Pancreas (tissue), 10 donors: ENCODE measurements around the gene ZCCHC14. TPM values are rescaled to one million over a fixed set of nuclear protein-coding genes. Genes with fewer than 3 reads are reported as not detected.

Source experiments
- ATAC-seq, 4 donors: fragments of 200-7000 bp; cut with Tn5 transposase; one replicate each; pipeline versions ENCODE4 v1.8.0 to v1.9.1; 2020; ENCODE audit warnings: mild to moderate bottlenecking in 4 of 4, moderate library complexity in 4 of 4
- DNase-seq, 6 donors: peaks; one replicate each; pipeline ENCODE4 v3.0.0-alpha.2; 2020
- FAIRE-seq: peaks from 2 replicates; lab custom pipeline; 2012; peaks lifted over from hg19 to GRCh38; lab: Jason Lieb, UNC
- H3K27ac ChIP-seq, 4 donors: fragments of 200-600 bp; sonication (generic); 1 replicate in 3 of 4; 2 replicates in 1 of 4; pipeline versions ENCODE4 v1.5.0 to v1.8.0; 2020
- H3K27me3 ChIP-seq, 4 donors: fragments of 200-600 bp; one replicate each; pipeline ENCODE4 v1.8.0; 2021
- H3K36me3 ChIP-seq, 3 donors: fragments of 200-600 bp; sonication (generic) in 1 of 3; one replicate each; pipeline versions ENCODE4 v1.5.0 to v1.8.0; 2020 to 2021
- H3K4me1 ChIP-seq, 3 donors: fragments of 200-600 bp; one replicate each; pipeline ENCODE4 v1.8.0; 2021
- H3K4me3 ChIP-seq, 4 donors: fragments of 200-600 bp; sonication (generic) in 2 of 4; one replicate each; pipeline versions ENCODE4 v1.5.0 to v1.8.0; 2020 to 2021
- H3K9me3 ChIP-seq, 4 donors: fragments of 200-600 bp; one replicate each; pipeline ENCODE4 v1.8.0; 2021
- CTCF ChIP-seq, 4 donors: fragments of 200-600 bp; sonication (generic) in 3 of 4; IDR thresholded peaks; one replicate each; pipeline versions ENCODE4 v1.5.0 to v1.8.0; 2021; ENCODE audit warnings: antibody characterized with exemption in 4 of 4
- WGBS, 2 donors: extraction: QIAGEN DNeasy Blood & Tissue Kit; methylation state at CpG; one replicate each; pipeline ENCODE4 v1.1.7; 2013; 5-methylcytosine and 5-hydroxymethylcytosine counted together
- intact Hi-C, 3 donors: fragments of 100-400 bp; cut with DNase I; formaldehyde crosslinking; loops; one replicate each; pipeline versions ENCODE4 v1.11.1 to v1.14.2; 2022
- polyA plus RNA-seq, 2 donors: library from polyadenylated mRNA; stranded (reverse); fragments of 200-250 nt; gene quantifications; one replicate each; pipeline ENCODE4 v1.2.3, GENCODE V29; 2013
- total RNA-seq, 6 donors: library from RNA; stranded (reverse); fragmentation: NEBNext Ultra II Directional in 4 of 6; extraction: Animal tissue kit (Norgen Biotek cat#: 25700) in 4 of 6; gene quantifications; one replicate each; pipeline versions ENCODE4 v1.2.1 to v1.2.4, GENCODE V29; 2021 to 2023
- donor health status: healthy with polysubstance abuse.
- donor health status: DM: no; HTN: no; CAD: no; lungs with moderate emphysema.
- donor health status: DM: no; HTN: no; CAD: no.
- donor health status: control.
- donor health status: control.
- donor health status: Bipolar disorder and iron deficiency.
- donor health status: DM: yes; HTN: yes; CAD: no.
- donor health status: DM: no; HTN: no; CAD: no.
- donor health status: DM: no; HTN: no; CAD: no.
- donor health status: DM: yes; HTN: yes; CAD: no.

Gene ZCCHC14
- total and polyA plus RNA-seq, 8 donors, result 10.7 to 20.0 (median 12.8) TPM

GRCh38 chr16:87438611-87438985 is 54.2 kb downstream of the ZCCHC14 start:
- TF ChIP-seq CTCF (IDR thresholded peaks at IDR 0.05), result no peak
- intact Hi-C loops, result no loop called here
- DNase-seq (no peak), FAIRE-seq (no peak), ATAC-seq (no peak)
- Histone ChIP-seq H3K27ac (no peak overlapping the region), H3K27me3 (no peaks in the 10 kb centered on the region), H3K9me3 (no peaks in the 10 kb centered on the region), H3K4me1 (no peaks in the 10 kb centered on the region), H3K4me3 (no peak overlapping the region), H3K36me3 (no peaks in the 10 kb centered on the region)
- WGBS, 2 donors, result 87 to 90% methylated on average over 9 of the region's 9 CpGs

DNA sequence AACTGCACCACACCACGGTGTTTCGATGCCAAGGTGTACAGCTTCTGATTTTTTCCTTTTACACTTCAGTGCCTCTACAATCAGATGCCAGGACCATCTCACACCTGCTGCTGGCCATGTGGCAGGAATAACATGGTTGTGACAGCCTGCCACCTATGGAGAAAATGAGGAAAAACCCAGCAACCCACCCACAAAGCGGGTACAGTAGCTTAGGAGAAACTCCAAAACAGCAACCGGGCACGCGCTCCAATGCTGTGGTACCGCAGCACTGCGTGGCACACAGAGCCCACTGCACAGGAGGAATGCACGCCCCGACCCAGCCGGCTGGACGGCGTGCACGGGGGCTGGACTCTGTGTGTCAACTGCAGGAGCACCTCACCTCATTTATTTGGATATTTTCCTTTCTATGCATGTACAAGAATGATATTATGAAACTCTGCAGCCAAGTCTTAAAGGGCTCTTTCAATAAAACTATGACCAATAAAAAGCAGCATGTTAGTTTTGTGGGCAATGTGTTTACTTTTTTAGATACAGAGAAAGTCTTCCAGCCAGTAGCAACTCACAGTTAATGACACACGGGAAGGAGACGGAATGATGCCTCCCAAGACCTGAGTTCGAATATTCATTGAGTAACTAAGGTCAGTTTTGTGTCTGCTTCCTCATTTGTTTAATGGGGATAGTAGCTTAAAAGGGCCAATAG is 54.8 kb downstream of the ZCCHC14 start:
- Histone ChIP-seq H3K27me3 (no peaks in the 10 kb centered on the region), H3K9me3 (no peaks in the 10 kb centered on the region), H3K27ac (no peak overlapping the region), H3K4me3 (no peak overlapping the region), H3K36me3 (no peaks in the 10 kb centered on the region), H3K4me1 (no peaks in the 10 kb centered on the region)
- FAIRE-seq (no peak), ATAC-seq (no peak), DNase-seq (no peak)
- WGBS, 2 donors, result 91 to 92% methylated on average over 17 of the region's 17 CpGs
- intact Hi-C loops, result no loop called here
- TF ChIP-seq CTCF (IDR thresholded peaks at IDR 0.05), result no peak

DNA sequence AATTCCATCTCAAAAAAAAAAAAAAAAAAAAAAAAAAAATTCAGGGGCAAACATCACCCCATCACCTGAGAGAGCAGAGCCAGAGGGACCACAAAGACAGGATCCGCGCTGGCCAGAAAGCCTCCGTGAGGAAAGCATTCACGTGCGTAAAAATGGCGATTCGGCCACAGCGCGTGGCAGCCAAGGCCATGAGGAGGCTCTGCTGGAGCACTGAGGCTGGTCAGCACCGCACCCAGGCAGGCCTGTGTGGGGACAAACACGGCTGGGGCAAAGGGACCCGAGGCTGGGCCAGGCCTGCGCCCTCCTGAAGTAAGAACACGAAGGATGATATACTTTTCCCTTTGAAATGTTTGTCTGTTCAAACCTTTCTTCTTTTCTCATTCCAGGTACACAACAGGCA is 55.5 kb downstream of the ZCCHC14 start:
- DNase-seq (no peak), FAIRE-seq (no peak), ATAC-seq (no peak)
- H3K4me3 ChIP-seq, result no peak overlapping the region
- intact Hi-C loops, result no loop called here
- H3K4me1 ChIP-seq, result no peaks in the 10 kb centered on the region
- no peaks in the 10 kb centered on the region for H3K9me3 ChIP-seq
- H3K27me3 ChIP-seq, result no peaks in the 10 kb centered on the region
- 92 to 96% methylated on average over 14 of the region's 14 CpGs for WGBS, 2 donors
- no peak for TF ChIP-seq CTCF (IDR thresholded peaks at IDR 0.05)
- peaks cover 0 to under 1% (median 0%) of the 10 kb centered on the region in 3 donors for H3K36me3 ChIP-seq
- no peak overlapping the region for H3K27ac ChIP-seq

DNA sequence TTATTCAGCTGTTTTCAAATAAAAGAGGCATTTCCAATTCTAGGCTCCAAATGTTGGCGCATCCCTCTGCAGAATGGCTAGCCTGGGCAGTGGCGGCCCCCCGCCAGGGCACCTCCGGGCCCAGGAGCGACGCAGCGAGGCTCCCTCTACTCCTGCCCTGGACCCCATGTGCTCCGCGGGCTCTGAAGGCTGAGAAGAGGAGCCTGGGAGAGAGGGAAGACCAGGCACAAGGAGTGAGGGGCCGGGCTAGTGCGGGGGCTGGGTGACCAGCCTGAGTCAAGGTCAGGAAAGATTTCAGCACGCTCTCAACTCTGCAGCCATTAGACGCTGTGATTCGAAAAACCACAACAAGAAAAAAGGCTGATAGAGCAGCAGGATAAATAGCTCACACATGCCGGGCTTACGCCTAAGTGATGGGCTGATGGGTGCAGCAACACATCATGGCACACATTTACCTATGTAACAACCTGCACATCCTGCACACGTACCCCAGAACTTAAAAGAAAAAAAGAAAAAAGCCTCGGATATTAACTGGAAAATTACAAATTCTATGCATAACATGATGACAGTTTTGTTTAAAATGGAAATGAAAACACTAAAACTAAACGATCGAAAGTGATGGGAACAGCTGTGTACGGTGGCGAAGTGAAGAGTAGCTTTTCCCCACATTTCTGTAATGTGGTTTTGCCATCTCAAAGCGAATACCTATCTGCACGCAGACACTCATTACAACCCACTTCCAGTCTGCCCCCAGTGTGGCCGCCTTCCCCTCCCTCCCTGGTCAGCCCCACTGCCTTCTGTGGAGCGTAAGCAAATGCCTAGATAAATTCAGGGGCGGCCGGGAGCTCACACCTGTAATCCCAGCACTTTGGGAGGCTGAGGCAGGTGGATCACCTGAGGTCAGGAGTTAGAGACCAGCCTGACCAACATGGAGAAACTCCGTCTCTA is 56.3 kb downstream of the ZCCHC14 start:
- TF ChIP-seq CTCF (IDR thresholded peaks at IDR 0.05), result no peak
- Histone ChIP-seq H3K36me3 (peaks cover 0 to 9% (median 0%) of the 10 kb centered on the region in 3 donors), H3K4me1 (no peaks in the 10 kb centered on the region), H3K4me3 (no peak overlapping the region), H3K27me3 (no peaks in the 10 kb centered on the region), H3K9me3 (no peaks in the 10 kb centered on the region), H3K27ac (no peak overlapping the region)
- DNase-seq, result no peak
- ATAC-seq, result peak in 2 of 4 donors; percentile 14 to 42
- no peak for FAIRE-seq
- intact Hi-C loops, result no loop called here
- WGBS, 2 donors, result 78 to 85% methylated on average over 29 of the region's 29 CpGs
